Calu3 (cell line): ENCODE results near the gene GFRAL. TPM values are rescaled to one million over a fixed set of nuclear protein-coding genes. Genes with fewer than 3 reads are reported as not detected.

Source experiments
- Bru-seq: library from RNA; stranded (reverse); fragments of 400-500 nt; gene quantifications from one replicate; lab custom pipeline; 2021; lab: Mats Ljungman, UMichigan
- BruChase-seq, 2 experiments: library from RNA; stranded (reverse); fragments of 400-500 nt; gene quantifications; one replicate each; lab custom pipeline; 2021; lab: Mats Ljungman, UMichigan
- BruUV-seq: library from RNA; stranded (reverse); fragments of 400-500 nt; replicated peaks from 2 replicates; lab custom pipeline; 2021; lab: Mats Ljungman, UMichigan
- CTCF ChIA-PET: fragments of 300-600 bp; sonication (Branson Sonifier 250); formaldehyde crosslinking; loops from one replicate; lab custom pipeline; 2022; ENCODE audit warnings: antibody characterized with exemption; lab: Charles Lee
- DNase-seq: peaks from one replicate; pipeline ENCODE4 v3.0.0; 2022
- H3K27ac Mint-ChIP-seq: one replicate; pipeline ENCODE4 v1.8.0; 2022; ENCODE audit warnings: mixed read lengths; ENCODE audit not compliant: unreplicated experiment
- H3K27me3 Mint-ChIP-seq: one replicate; pipeline ENCODE4 v1.8.0; 2022; ENCODE audit warnings: mixed read lengths; ENCODE audit not compliant: unreplicated experiment
- H3K36me3 Mint-ChIP-seq: one replicate; pipeline ENCODE4 v1.8.0; 2022; ENCODE audit warnings: mild to moderate bottlenecking, moderate library complexity, mixed read lengths; ENCODE audit not compliant: insufficient read depth, unreplicated experiment
- H3K4me1 Mint-ChIP-seq: one replicate; pipeline ENCODE4 v1.8.0; 2022; ENCODE audit warnings: mild to moderate bottlenecking, low read depth, mixed read lengths; ENCODE audit not compliant: unreplicated experiment
- H3K4me3 Mint-ChIP-seq: one replicate; pipeline ENCODE4 v1.8.0; 2022; ENCODE audit warnings: mild to moderate bottlenecking, low read depth, moderate library complexity, mixed read lengths; ENCODE audit not compliant: unreplicated experiment
- H3K9me3 Mint-ChIP-seq: one replicate; pipeline ENCODE4 v1.8.0; 2022; ENCODE audit warnings: low read depth, mixed read lengths; ENCODE audit not compliant: unreplicated experiment
- intact Hi-C: fragments of 100-400 bp; cut with micrococcal nuclease; formaldehyde crosslinking; loops from one replicate; pipeline ENCODE4 v1.10.0; 2022; ENCODE audit not compliant: unreplicated experiment
- long read RNA-seq: library from polyadenylated mRNA; stranded (forward); transcript quantifications from one replicate; pipeline ENCODE4 v2.0.0, GENCODE V29; 2022
- total RNA-seq: library from RNA; stranded (reverse); gene quantifications from 2 replicates; pipeline ENCODE4 v1.2.3, GENCODE V29; 2022
- TF ChIP-seq, protein P1 (sequence below): fragments of 200-600 bp; IDR thresholded peaks from one replicate; pipeline ENCODE4 v1.8.0; 2022; ENCODE audit warnings: antibody characterized with exemption; ENCODE audit not compliant: unreplicated experiment

GFRAL gene, protein sequence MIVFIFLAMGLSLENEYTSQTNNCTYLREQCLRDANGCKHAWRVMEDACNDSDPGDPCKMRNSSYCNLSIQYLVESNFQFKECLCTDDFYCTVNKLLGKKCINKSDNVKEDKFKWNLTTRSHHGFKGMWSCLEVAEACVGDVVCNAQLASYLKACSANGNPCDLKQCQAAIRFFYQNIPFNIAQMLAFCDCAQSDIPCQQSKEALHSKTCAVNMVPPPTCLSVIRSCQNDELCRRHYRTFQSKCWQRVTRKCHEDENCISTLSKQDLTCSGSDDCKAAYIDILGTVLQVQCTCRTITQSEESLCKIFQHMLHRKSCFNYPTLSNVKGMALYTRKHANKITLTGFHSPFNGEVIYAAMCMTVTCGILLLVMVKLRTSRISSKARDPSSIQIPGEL
- total RNA-seq, result not detected in 2 replicates
- percentile 1 among the genes with signal in this experiment for Bru-seq, nascent RNA
- BruChase-seq, experiment 1, labeled RNA remaining after a 6-hour chase, result percentile 1 among the genes with signal in this experiment
- BruChase-seq, experiment 2, labeled RNA remaining after a 2-hour chase, result not detected
- long read RNA-seq, result 0 reads

- intact Hi-C loops, result no loop called here
- no peak within 1 kb of the TSS for H3K27ac Mint-ChIP-seq
- BruUV-seq, result no TSS peak
Measured at GRCh38 chr6:55327169-55327568, at the start of gene GFRAL. Gene GFRAL (plus strand): TSS chr6:55327469. CDS start chr6:55327555, 86 bp downstream.

GRCh38 chr6:55277646-55278045 is 49.6 kb upstream of the GFRAL start:
- Mint-ChIP-seq H3K4me1 (no peaks in the 10 kb centered on the region), H3K4me3 (no peak overlapping the region), H3K36me3 (no peaks in the 10 kb centered on the region), H3K27ac (no peak overlapping the region), H3K9me3 (no peaks in the 10 kb centered on the region), H3K27me3 (no peaks in the 10 kb centered on the region)
- CTCF ChIA-PET, result no interaction called here
- TF ChIP-seq, protein P1, sequence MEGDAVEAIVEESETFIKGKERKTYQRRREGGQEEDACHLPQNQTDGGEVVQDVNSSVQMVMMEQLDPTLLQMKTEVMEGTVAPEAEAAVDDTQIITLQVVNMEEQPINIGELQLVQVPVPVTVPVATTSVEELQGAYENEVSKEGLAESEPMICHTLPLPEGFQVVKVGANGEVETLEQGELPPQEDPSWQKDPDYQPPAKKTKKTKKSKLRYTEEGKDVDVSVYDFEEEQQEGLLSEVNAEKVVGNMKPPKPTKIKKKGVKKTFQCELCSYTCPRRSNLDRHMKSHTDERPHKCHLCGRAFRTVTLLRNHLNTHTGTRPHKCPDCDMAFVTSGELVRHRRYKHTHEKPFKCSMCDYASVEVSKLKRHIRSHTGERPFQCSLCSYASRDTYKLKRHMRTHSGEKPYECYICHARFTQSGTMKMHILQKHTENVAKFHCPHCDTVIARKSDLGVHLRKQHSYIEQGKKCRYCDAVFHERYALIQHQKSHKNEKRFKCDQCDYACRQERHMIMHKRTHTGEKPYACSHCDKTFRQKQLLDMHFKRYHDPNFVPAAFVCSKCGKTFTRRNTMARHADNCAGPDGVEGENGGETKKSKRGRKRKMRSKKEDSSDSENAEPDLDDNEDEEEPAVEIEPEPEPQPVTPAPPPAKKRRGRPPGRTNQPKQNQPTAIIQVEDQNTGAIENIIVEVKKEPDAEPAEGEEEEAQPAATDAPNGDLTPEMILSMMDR, result no peak
- no TSS peak for BruUV-seq
- no peak for DNase-seq
- intact Hi-C loops, result loop anchor here (2.0 to 5.0 kb wide), 2 partner anchors 610 to 675 kb away; no protein-coding TSS in a partner anchor

More at GRCh38 chr6:55327169-55327568, at the start of gene GFRAL:
- DNase-seq, result no peak
- H3K4me3 Mint-ChIP-seq, result no peak within 1 kb of the TSS
- CTCF ChIA-PET, result no interaction called here
- no peaks in the 10 kb centered on the region for H3K9me3 Mint-ChIP-seq
- no peaks in the 10 kb centered on the region for H3K4me1 Mint-ChIP-seq
- H3K36me3 Mint-ChIP-seq, result no peaks in the 10 kb centered on the region
- TF ChIP-seq, protein P1, result no peak
- no peaks in the 10 kb centered on the region for H3K27me3 Mint-ChIP-seq

DNA sequence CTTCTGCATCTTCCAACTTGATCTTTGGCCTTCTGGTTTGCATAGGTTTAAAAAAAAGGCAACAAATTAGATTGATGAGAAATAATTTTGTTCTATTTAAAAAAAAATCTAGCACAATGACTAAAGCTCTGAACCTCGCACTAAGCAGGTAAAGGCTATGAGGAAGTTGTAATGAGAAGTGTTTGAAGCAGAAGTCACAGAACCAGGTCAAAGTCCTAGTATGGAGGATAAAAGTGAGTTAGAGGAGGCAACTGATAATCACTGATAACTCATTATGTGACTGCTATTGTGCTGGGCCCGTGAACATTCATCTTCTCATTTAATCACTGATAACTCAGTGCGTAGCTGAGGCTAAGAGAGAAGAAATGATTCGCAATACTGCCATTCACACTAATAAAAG is 46.1 kb upstream of the GFRAL start:
- intact Hi-C loops, result no loop called here
- CTCF ChIA-PET, result no interaction called here

DNA sequence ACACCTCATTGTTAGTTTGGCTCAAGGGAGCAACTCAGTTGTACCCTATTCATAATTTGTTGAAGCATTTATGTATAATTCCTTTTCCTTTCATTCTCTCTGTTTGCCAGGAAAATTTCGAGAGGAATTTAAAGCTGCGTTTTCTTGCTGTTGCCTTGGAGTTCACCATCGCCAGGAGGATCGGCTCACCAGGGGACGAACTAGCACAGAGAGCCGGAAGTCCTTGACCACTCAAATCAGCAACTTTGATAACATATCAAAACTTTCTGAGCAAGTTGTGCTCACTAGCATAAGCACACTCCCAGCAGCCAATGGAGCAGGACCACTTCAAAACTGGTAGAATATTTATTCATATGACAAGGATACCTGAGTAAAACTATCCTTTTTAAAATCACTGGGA is 45.2 kb upstream of the GFRAL start:
- Mint-ChIP-seq H3K4me3 (no peak overlapping the region), H3K4me1 (no peaks in the 10 kb centered on the region), H3K9me3 (no peaks in the 10 kb centered on the region), H3K36me3 (no peaks in the 10 kb centered on the region), H3K27ac (no peak overlapping the region), H3K27me3 (no peaks in the 10 kb centered on the region)
- BruUV-seq, result no TSS peak
- CTCF ChIA-PET, result interaction anchor here (0.6 kb wide), 1 partner anchor 147 kb away, joined by 3 read pairs; no protein-coding TSS in a partner anchor
- TF ChIP-seq, protein P1, result no peak
- no peak for DNase-seq
- intact Hi-C loops, result no loop called here

More for the DNA sequence above, 46.1 kb upstream of the GFRAL start:
- BruUV-seq, result no TSS peak
- DNase-seq, result no peak
- Mint-ChIP-seq H3K4me1 (no peaks in the 10 kb centered on the region), H3K9me3 (no peaks in the 10 kb centered on the region), H3K4me3 (no peak overlapping the region), H3K27me3 (no peaks in the 10 kb centered on the region), H3K36me3 (no peaks in the 10 kb centered on the region), H3K27ac (no peak overlapping the region)
- TF ChIP-seq, protein P1, result no peak
